Prostate gland (tissue), 2 donors: ENCODE results near the gene CHTF8.

ENCODE experiments used
- CTCF ChIP-seq, 4 experiments: fragments of 200-600 bp in 2 of 4; fragments of 450-650 bp in 2 of 4; sonication (generic) in 2 of 4; IDR thresholded peaks; 1 replicate in 3 of 4; 2 replicates in 1 of 4; pipeline ENCODE4 v1.5.1; 2016 to 2019; ENCODE audit warnings: antibody characterized with exemption in 4 of 4, mild to moderate bottlenecking in 2 of 4, moderate library complexity in 2 of 4
- POLR2A ChIP-seq: fragments of 450-650 bp; IDR thresholded peaks from one replicate; pipeline ENCODE4 v1.6.1; 2016; ENCODE audit warnings: antibody characterized with exemption, mild to moderate bottlenecking
- POLR2AphosphoS5 ChIP-seq: sonication (generic); formaldehyde crosslinking; IDR thresholded peaks from one replicate; pipeline ENCODE4 v1.6.1; 2017; ENCODE audit warnings: antibody characterized with exemption

DNA sequence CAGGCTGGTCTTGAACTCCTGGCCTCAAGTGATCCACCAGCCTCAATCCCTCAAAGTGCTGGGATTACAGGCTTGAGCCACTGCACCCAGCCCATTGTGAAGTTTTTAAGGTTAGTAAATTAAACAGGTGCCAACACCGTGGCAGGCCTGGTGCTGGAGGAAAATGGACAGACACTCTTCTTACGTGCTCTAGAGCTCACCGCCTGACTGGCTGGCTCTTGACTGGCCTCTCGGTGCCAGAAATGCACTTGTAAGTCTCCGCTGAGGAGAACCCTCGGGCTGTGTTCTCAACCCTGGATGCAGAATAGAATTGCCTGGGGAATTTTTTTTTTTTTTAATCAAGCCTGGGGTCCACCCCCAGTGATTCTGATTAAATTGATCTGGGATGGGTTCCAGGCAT lies 37.2 kb downstream of the CHTF8 start:
- TF ChIP-seq CTCF (IDR thresholded peaks at IDR 0.05) = no peak
- TF ChIP-seq POLR2AphosphoS5 = no peak
- TF ChIP-seq POLR2A = no peak
